Diencephalon (tissue), 1 donor: Measurements from ENCODE around the gene PCDHA9. TPM values are rescaled to one million over a fixed set of nuclear protein-coding genes. Genes with fewer than 3 reads are reported as not detected.

ENCODE experiments used
- total RNA-seq: library from RNA; depleted of rRNA; stranded (reverse); fragments of >200 nt; gene quantifications from one replicate; pipeline ENCODE4 v1.2.3, GENCODE V29; 2014

PCDHA9 gene
- total RNA-seq, 1 donor from 2014 or later = 11.3 TPM

Other genes with a start within 250 kb of the PCDHA9 start
- gene CD14, start 215.2 kb upstream of the PCDHA9 start, total RNA-seq = 12.9 TPM
- gene TMCO6, start 208.9 kb upstream of the PCDHA9 start, total RNA-seq = 4.6 TPM
- gene NDUFA2, start 200.8 kb upstream of the PCDHA9 start, total RNA-seq = 37.1 TPM
- 78.4 TPM for gene IK, start 200.6 kb upstream of the PCDHA9 start, total RNA-seq
- 13.4 TPM for gene WDR55, start 183.5 kb upstream of the PCDHA9 start, total RNA-seq
- gene DND1, start 174.8 kb upstream of the PCDHA9 start, total RNA-seq = 0.69 TPM
- 68.0 TPM for gene HARS1, start 157.0 kb upstream of the PCDHA9 start, total RNA-seq
- gene HARS2, start 156.9 kb upstream of the PCDHA9 start, total RNA-seq = 28.1 TPM
- 42.9 TPM for gene ZMAT2, start 147.9 kb upstream of the PCDHA9 start, total RNA-seq
- 13.8 TPM for gene PCDHA1, start 62.2 kb upstream of the PCDHA9 start, total RNA-seq
- 10.4 TPM for gene PCDHA2, start 53.5 kb upstream of the PCDHA9 start, total RNA-seq
- gene PCDHA3, start 47.3 kb upstream of the PCDHA9 start, total RNA-seq = 20.1 TPM
- gene PCDHA4, start 41.3 kb upstream of the PCDHA9 start, total RNA-seq = 15.0 TPM
- 9.9 TPM for gene PCDHA5, start 26.8 kb upstream of the PCDHA9 start, total RNA-seq
- 26.3 TPM for gene PCDHA6, start 20.4 kb upstream of the PCDHA9 start, total RNA-seq
- 15.2 TPM for gene PCDHA7, start 14.1 kb upstream of the PCDHA9 start, total RNA-seq
- gene PCDHA8, start 7.2 kb upstream of the PCDHA9 start, total RNA-seq = 9.5 TPM
- 11.5 TPM for gene PCDHA10, start 7.5 kb downstream of the PCDHA9 start, total RNA-seq
- gene PCDHA11, start 20.6 kb downstream of the PCDHA9 start, total RNA-seq = 22.8 TPM
- gene PCDHA12, start 26.9 kb downstream of the PCDHA9 start, total RNA-seq = 7.4 TPM
- gene PCDHA13, start 33.7 kb downstream of the PCDHA9 start, total RNA-seq = 9.9 TPM
- 42.7 TPM for gene PCDHAC1, start 77.9 kb downstream of the PCDHA9 start, total RNA-seq
- gene PCDHAC2, start 118.1 kb downstream of the PCDHA9 start, total RNA-seq = 47.1 TPM
- 0.46 TPM for gene PCDHB1, start 203.0 kb downstream of the PCDHA9 start, total RNA-seq
- 12.7 TPM for gene PCDHB2, start 246.2 kb downstream of the PCDHA9 start, total RNA-seq